Measurements from ENCODE around the gene RFFL.
A peak's percentile ranks its signal among the peaks of the same experiment; 100 is the strongest.
"Not testable (repeated sequence)": the region's sequence is repeated elsewhere in the genome, so short reads cannot be mapped to it uniquely, and the experiment has no call there.

RFFL gene, protein sequence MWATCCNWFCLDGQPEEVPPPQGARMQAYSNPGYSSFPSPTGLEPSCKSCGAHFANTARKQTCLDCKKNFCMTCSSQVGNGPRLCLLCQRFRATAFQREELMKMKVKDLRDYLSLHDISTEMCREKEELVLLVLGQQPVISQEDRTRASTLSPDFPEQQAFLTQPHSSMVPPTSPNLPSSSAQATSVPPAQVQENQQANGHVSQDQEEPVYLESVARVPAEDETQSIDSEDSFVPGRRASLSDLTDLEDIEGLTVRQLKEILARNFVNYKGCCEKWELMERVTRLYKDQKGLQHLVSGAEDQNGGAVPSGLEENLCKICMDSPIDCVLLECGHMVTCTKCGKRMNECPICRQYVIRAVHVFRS

DNA sequence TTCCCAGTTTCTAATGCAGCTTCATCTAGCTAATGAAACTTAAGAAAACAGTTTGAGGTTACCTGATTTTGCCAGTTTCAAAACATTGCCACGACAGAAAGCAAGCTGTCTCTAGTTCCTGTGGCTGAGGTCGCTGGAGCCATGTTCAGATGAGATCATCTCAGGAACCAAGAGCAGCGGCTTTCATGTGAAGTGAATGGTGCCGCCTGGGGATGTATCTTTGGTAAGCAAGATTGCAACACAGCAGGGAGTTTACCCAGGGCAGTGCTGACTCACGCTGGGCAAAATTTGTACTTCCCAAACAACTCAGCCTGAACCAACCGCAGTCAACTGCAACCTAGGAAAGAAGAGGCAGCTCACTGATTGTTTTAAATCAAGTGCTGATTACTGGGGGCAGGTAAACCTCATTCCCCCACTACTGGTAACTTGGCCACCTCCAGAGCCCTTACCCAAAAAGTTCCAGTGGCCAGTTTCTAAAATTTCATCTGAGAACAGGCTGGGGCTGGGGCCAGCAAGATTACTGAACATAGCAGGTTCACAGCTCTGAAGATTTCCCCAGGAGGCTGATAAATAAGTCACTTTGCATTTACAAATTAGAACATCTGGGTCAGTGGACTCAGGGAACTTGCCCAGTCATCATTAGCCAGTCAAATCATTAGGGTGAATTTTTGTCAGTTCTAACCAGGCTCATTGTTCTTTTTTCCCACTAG is at the start of gene RFFL:
Gene RFFL (minus strand): TSS at position 194 of the 710 bp plus-strand sequence. CDS start 37,154 bp downstream, outside the sequence.
- DNase-seq = peak; percentile 82

DNA sequence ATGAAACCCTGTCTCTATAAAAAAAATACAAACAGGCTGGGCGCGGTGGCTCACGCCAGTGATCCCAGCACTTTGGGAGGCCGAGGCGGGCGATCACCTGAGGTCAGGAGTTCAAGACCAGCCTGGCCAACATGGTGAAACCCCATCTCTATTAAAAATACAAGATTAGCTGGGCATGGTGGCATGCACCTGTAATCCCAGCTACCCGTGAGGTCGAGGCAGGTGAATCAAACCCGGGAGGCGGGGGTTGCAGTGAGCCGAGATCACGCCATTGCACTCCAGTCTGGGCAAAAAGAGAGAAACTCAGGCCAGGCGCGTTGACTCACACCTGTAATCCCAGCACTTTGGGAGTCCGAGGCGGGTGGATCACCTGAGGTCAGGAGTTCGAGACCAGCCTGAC is 47.3 kb upstream of the RFFL start:
- DNase-seq = not testable (repeated sequence)

GRCh38 chr17:35104844-35105450 is 41.4 kb upstream of the RFFL start:
- no peak for DNase-seq

DNA sequence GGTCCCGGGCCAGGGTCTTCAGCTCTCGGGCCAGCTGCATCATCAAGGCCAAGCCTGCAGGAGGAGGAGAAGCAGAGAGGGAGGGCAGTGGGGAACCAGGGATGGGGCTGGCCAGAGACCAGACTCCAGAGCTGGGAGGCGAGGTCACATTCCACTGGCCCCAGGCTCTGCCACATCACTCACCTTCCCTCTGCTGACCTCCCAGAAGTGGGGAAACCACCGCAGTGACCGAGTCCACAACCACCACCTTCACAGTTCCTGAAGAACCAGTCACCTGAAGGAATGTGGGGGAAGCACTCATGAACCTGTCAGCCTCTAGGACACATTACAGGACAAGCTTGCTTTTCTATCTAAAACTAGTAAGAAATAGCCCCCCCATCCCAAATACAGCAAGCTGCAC is 39.8 kb upstream of the RFFL start:
- DNase-seq = no peak

GRCh38 chr17:35101725-35102124 is 38.2 kb upstream of the RFFL start:
- DNase-seq = no peak

GRCh38 chr17:35101036-35101435 is 37.5 kb upstream of the RFFL start:
- no peak for DNase-seq

DNA sequence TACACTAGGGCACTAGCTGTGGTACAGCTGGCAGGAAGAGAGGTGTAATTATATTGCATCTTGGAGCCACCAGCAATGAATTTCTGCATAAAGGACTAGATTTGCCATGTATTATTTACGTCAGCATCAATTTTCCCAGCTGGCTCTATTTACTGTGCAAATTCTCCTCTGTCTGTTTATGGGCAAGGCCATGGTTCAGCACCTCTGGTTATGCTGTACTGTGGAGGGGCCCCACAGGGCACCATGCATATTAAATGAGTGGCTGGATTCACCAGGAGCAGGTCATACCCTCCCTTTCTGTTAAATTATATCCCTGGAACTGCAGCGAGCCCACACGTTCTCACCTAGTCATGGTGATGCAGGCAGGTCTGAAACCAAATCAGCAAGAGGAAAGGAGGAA is 36.4 kb upstream of the RFFL start:
- no peak for DNase-seq

DNA sequence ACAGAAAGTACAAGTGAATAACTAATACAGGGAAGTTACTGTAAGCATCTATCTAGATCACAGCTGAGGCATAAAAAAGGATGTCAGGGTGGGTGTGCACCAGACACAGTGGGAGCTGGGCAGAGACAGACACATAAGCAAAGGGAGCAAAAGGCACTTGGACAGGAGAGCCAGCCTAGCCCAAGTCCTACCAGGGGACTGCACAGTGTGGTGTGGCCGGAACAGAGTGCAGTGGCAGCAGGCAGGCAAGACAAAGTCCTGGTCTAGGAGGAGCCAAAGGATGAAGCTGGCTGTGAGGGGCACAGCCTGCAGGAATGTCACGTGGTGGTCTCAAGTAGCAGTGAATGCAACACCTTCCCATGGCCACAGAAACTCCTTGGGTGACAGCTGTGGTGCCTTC is 34.3 kb upstream of the RFFL start:
- DNase-seq = no peak

- DNase-seq = no peak
Observed at GRCh38 chr17:35095741-35096140, 32.2 kb upstream of the RFFL start.

DNA sequence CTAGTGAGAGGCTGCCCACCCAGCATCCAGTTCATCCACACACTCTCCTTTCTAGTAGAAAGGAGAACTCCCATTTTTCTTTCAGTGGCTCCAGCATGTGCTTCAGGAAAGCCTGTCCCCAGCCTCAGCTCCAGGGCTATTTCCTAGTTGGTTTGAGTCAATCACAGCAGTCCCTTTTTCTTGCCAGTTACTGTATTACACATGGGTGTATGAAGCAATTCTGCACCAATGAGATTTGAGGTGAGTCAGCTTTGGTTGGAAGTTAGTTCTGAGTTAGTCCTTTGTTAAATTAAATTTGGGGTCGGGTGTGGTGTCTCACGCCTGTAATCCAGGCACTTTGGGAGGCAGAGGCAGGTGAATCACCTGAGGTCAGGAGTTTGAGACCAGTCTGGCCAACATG is 31.4 kb upstream of the RFFL start:
- DNase-seq = no peak

- DNase-seq = not testable (repeated sequence)
Observed at GRCh38 chr17:35090707-35091106, 27.2 kb upstream of the RFFL start.

DNA sequence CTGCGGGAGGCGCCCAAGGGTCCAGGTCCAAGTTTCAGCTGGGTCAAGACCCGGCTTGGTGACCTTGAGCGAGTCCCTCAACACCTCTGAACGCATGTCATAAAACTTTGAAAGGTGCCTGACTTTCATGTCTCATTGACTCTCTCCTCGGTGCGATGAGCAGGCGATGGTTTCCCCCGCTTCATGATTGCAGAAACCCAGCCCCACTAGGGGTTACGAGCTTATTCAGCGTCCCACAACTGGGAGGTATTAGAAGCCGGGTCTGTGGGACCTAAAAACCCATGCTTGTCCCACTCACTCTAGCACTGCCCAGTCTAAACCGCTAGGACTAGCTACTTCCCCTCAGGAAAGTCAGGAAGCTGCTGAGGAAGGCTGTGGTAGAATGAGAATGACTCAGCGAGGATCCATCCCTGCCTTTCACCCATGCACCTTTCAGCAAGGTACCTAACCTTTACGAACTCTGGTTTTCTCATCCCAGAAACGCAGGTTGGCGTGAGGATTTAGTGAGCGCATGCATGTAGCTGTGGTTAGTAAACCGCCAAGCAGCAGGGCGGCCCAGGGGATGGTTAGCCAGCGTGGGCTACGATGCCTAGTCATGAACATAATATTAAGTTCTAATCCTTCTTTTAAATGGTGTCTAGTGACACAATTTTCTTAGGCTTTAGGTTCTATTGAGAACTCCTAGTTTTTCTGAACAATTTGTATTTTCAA is 26.2 kb upstream of the RFFL start:
- peak; percentile 24 for DNase-seq

- DNase-seq = peak; percentile 89
Observed at GRCh38 chr17:35088881-35089585, 25.5 kb upstream of the RFFL start.

- no peak for DNase-seq
Observed at GRCh38 chr17:35088356-35088880, 24.9 kb upstream of the RFFL start.

GRCh38 chr17:35087731-35088355 is 24.3 kb upstream of the RFFL start:
- DNase-seq = peak; percentile 8

GRCh38 chr17:35086931-35087573 is 23.5 kb upstream of the RFFL start:
- no peak for DNase-seq

DNA sequence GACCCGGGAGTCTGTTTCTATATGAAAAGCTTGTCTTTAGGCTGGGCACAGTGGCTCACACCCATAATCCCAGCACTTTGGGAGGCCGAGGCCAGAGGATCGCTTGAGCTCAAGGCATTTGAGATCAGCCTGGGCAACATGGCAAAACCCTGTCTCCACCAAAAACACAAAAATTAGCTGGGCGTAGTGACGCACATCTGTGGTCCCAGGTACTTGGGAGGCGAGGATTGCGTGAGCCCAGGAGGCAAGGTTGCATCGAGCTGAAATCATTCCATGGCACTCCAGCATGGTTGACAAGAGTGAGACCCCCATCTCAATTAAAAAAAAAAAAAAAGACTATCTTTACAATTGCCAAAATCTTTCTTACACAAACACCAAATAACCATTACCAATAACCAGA is 22.7 kb upstream of the RFFL start:
- no peak for DNase-seq

- no peak for DNase-seq
Observed at GRCh38 chr17:35084987-35085386, 21.5 kb upstream of the RFFL start.

DNA sequence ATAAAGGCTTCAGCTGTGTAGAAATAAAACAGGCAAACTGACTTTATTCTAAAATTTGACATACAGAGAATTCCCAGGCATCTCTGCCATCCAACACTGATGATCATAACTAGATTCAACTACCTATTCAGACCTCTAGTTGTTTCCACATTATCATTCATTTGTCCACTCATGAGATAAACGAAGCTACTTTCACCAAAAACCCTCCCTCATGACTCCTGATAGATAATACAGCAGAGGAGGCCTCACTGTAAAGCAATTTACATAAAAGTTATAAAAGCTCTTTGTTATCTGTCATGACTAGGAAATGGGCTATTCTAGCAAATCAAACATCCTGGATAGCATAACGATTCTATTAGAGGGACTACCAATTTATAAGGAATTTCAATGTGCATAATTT is 19.6 kb upstream of the RFFL start:
- no peak for DNase-seq

DNA sequence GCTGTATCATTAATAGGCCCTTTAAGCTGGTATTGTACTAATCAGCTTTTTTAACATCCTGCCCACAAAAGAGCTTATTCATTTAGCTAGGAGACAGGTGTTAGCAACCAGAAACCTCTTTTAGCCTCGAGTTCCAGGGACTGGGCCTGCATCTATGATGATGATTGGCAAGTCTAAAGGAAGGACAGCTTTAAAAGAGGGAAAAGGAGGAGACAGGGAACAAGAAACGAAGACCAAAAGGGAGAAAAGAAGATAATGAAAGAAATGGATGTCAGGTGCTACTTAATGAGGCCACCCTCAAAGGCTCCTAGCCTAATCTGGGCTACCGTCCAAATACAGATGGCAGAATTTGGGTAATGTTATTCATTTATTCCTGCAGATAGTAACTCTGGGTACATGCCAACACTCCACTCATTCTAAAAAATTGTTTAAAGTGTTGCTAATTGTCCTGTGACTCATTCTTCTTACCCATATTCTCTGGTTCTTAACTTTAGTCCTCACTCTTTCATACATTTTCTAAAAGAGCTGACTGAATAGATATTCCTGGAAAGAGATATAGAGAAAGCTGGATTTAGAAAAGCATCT is 18.7 kb upstream of the RFFL start:
- DNase-seq = no peak

GRCh38 chr17:35081638-35082037 is 18.1 kb upstream of the RFFL start:
- no peak for DNase-seq

All from activated gamma-delta T cell treated with Interleukin-2 at 50 U/mL for 16 hours (primary cell).